A549 (cell line): Measurements from ENCODE around the gene GNG7. TPM values are rescaled to one million over a fixed set of nuclear protein-coding genes. Genes with fewer than 3 reads are reported as not detected.

Source experiments
- ATAC-seq, 2 experiments: fragments of 200-7000 bp in 1 of 2; fragments of >200 bp in 1 of 2; cut with Nextera tagmentation in 1 of 2; cut with Tn5 transposase in 1 of 2; 3 replicates each; pipeline versions ENCODE4 v1.8.0 to v1.9.1; 2018 to 2020; ENCODE audit warnings: mild to moderate bottlenecking in 1 of 2, moderate library complexity in 1 of 2
- CTCF ChIA-PET: fragments of 300-600 bp; sonication (Branson Sonifier 250); formaldehyde crosslinking; extraction: SDS; loops from one replicate; lab custom pipeline; 2021; ENCODE audit warnings: antibody characterized with exemption, inconsistent platforms; lab: Yijun Ruan, JAX
- POLR2A ChIA-PET: fragments of 350-600 bp; formaldehyde crosslinking; extraction: SDS; loops from one replicate; lab custom pipeline; 2021; ENCODE audit warnings: antibody characterized with exemption, inconsistent platforms; lab: Yijun Ruan, JAX
- DNase-seq, 2 experiments: peaks; one replicate each; pipeline versions ENCODE4 v3.0.0 to v3.0.0-alpha.2; 2011 to 2016; ENCODE audit warnings: low read depth in 1 of 2, low spot score in 1 of 2
- FAIRE-seq: peaks from 2 replicates; lab custom pipeline; 2011; peaks lifted over from hg19 to GRCh38; lab: Jason Lieb, UNC
- H3K27ac ChIP-seq, 2 experiments: fragments of >200 bp; sonication (Bioruptor Twin); formaldehyde crosslinking; 3 replicates each; pipeline ENCODE4 v1.5.1; 2016 to 2017
- H3K4me1 ChIP-seq: fragments of >200 bp; sonication (Bioruptor Twin); formaldehyde crosslinking; 3 replicates; pipeline ENCODE4 v1.6.1; 2016
- H3K4me2 ChIP-seq: fragments of >200 bp; sonication (Bioruptor Twin); formaldehyde crosslinking; 3 replicates; pipeline ENCODE4 v1.6.1; 2016
- H3K4me3 ChIP-seq: fragments of >200 bp; sonication (Bioruptor Twin); formaldehyde crosslinking; 3 replicates; pipeline ENCODE4 v1.5.1; 2016
- H3K9me3 ChIP-seq: fragments of >200 bp; sonication (Bioruptor Twin); formaldehyde crosslinking; 3 replicates; pipeline ENCODE4 v1.6.1; 2016
- CEBPB ChIP-seq, 2 experiments: fragments of >200 bp in 1 of 2; sonication (Bioruptor Twin) in 1 of 2; formaldehyde crosslinking in 1 of 2; IDR thresholded peaks; 2 replicates each; pipeline ENCODE4 v1.6.1; 2012 to 2016
- EHF ChIP-seq: fragments of 250-450 bp; sonication (Bioruptor Pico); IDR thresholded peaks from 2 replicates; pipeline ENCODE4 v1.5.0; 2020; ENCODE audit warnings: mild to moderate bottlenecking
- EP300 ChIP-seq, 2 experiments: fragments of >200 bp; sonication (Bioruptor Twin); formaldehyde crosslinking; IDR thresholded peaks; 2 replicates in 1 of 2; 3 replicates in 1 of 2; pipeline ENCODE4 v1.6.1; 2016 to 2017
- FOSL2 ChIP-seq, 2 experiments: fragments of 450-650 bp in 1 of 2; fragments of >200 bp in 1 of 2; sonication (Bioruptor Twin) in 1 of 2; formaldehyde crosslinking; IDR thresholded peaks; 2 replicates each; pipeline versions ENCODE4 v1.5.0 to v1.6.1; 2016 to 2020; ENCODE audit warnings: mild to moderate bottlenecking in 1 of 2, moderate library complexity in 1 of 2
- FOXS1 ChIP-seq: fragments of 250-450 bp; sonication (Bioruptor Pico); IDR thresholded peaks from 2 replicates; pipeline ENCODE4 v1.5.0; 2020; ENCODE audit warnings: mild to moderate bottlenecking, moderate library complexity
- GATA3 ChIP-seq: IDR thresholded peaks from 2 replicates; pipeline ENCODE4 v1.6.1; 2012; ENCODE audit warnings: borderline replicate concordance
- HEYL ChIP-seq: fragments of 250-450 bp; sonication (Bioruptor Pico); IDR thresholded peaks from 2 replicates; pipeline ENCODE4 v1.8.0; 2021; ENCODE audit warnings: mild to moderate bottlenecking, moderate library complexity
- HOXB13 ChIP-seq: fragments of 250-450 bp; sonication (Bioruptor Pico); IDR thresholded peaks from 2 replicates; pipeline ENCODE4 v1.5.0; 2020; ENCODE audit warnings: low read depth, mild to moderate bottlenecking, moderate library complexity
- HOXB5 ChIP-seq: fragments of 250-450 bp; sonication (Bioruptor Pico); IDR thresholded peaks from 2 replicates; pipeline ENCODE4 v1.5.0; 2020; ENCODE audit warnings: mild to moderate bottlenecking, moderate library complexity
- KDM1A ChIP-seq: fragments of 200-600 bp; sonication (generic); IDR thresholded peaks from 2 replicates; pipeline ENCODE4 v1.6.1; 2016; ENCODE audit warnings: low read depth, mild to moderate bottlenecking
- MYC ChIP-seq: IDR thresholded peaks from 2 replicates; pipeline ENCODE4 v1.6.1; 2012; ENCODE audit warnings: mild to moderate bottlenecking, inconsistent platforms, low read length, improper control_type of control experiment, borderline replicate concordance
- NFE2L2 ChIP-seq: fragments of 150-350 bp; conservative IDR thresholded peaks from 2 replicates; pipeline ENCODE4 v1.6.1; 2014; ENCODE audit warnings: low read length
- SREBF2 ChIP-seq: fragments of 450-650 bp; IDR thresholded peaks from 2 replicates; pipeline ENCODE4 v1.6.1; 2014; ENCODE audit warnings: mild to moderate bottlenecking, moderate library complexity
- TFCP2L1 ChIP-seq: fragments of 250-450 bp; sonication (Bioruptor Pico); IDR thresholded peaks from 2 replicates; pipeline ENCODE4 v1.5.0; 2021; ENCODE audit warnings: mild to moderate bottlenecking
- TP53 ChIP-seq: fragments of 250-450 bp; sonication (Bioruptor Pico); IDR thresholded peaks from 2 replicates; pipeline ENCODE4 v1.5.0; 2021; ENCODE audit warnings: mild to moderate bottlenecking, moderate library complexity
- WGBS: methylation state at CpG from one replicate; pipeline ENCODE4 v1.1.6; 2017; ENCODE audit errors: missing lambda C conversion rate; 5-methylcytosine and 5-hydroxymethylcytosine counted together
- polyA plus RNA-seq, 4 experiments: library from polyadenylated mRNA; depleted of rRNA in 3 of 4; stranded (reverse); fragments of >200 nt; fragmentation: RNase III in 1 of 4; extraction: RNeasy Plus Mini Kit Qiagen cat#74134 plus additional on column Dnase treatment in 1 of 4; gene quantifications; 2 replicates in 3 of 4; 3 replicates in 1 of 4; pipeline ENCODE4 v1.2.3, GENCODE V29; 2011 to 2017
- TF ChIP-seq, protein P1 (sequence below): fragments of 150-350 bp; IDR thresholded peaks from 2 replicates; pipeline ENCODE4 v1.6.1; 2014; ENCODE audit warnings: low read depth, mild to moderate bottlenecking, low read length
- TF ChIP-seq, protein P2 (sequence below): fragments of 250-450 bp; sonication (Bioruptor Pico); IDR thresholded peaks from 2 replicates; pipeline ENCODE4 v1.5.0; 2020; ENCODE audit warnings: low read depth, mild to moderate bottlenecking, moderate library complexity
- TF ChIP-seq, protein P3 (sequence below): IDR thresholded peaks from 2 replicates; pipeline ENCODE4 v1.6.1; 2012; ENCODE audit warnings: low read depth, borderline replicate concordance
- TF ChIP-seq, protein P4 (sequence below): IDR thresholded peaks from 2 replicates; pipeline ENCODE4 v1.6.1; 2012
- TF ChIP-seq, protein P5 (sequence below): IDR thresholded peaks from 2 replicates; pipeline ENCODE4 v1.6.1; 2012
- TF ChIP-seq, protein P6 (sequence below): fragments of >200 bp; sonication (Bioruptor Twin); formaldehyde crosslinking; IDR thresholded peaks from 2 replicates; pipeline ENCODE4 v1.6.1; 2016

The GNG7 gene
- polyA plus RNA-seq, 2 of the 4 experiments (the other 2 are of a cell fraction): 0.06 to 0.08 TPM

DNA sequence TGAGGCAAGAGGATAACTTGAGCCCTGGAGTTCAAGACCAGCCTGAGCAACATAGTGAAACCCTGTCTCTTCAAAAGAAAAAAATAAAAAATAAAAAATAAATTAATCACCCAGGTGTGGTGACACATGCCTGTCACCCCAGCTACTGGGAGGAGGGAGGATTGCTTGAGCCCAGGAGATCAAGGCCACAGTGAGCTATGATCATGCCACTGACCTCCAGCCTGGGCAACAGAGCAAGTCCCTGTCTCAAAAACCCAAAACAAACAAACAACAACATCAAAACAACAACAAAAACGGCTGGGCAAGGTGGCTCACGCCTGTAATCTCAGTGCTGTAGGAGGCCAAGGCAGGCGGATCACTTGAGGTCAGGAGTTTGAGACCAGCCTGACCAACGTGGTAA lies 41.6 kb upstream of the GNG7 start:
- no peak overlapping the region for H3K27ac ChIP-seq
- TF ChIP-seq, protein P1, sequence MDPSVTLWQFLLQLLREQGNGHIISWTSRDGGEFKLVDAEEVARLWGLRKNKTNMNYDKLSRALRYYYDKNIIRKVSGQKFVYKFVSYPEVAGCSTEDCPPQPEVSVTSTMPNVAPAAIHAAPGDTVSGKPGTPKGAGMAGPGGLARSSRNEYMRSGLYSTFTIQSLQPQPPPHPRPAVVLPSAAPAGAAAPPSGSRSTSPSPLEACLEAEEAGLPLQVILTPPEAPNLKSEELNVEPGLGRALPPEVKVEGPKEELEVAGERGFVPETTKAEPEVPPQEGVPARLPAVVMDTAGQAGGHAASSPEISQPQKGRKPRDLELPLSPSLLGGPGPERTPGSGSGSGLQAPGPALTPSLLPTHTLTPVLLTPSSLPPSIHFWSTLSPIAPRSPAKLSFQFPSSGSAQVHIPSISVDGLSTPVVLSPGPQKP: no peak
- TF ChIP-seq, protein P2, sequence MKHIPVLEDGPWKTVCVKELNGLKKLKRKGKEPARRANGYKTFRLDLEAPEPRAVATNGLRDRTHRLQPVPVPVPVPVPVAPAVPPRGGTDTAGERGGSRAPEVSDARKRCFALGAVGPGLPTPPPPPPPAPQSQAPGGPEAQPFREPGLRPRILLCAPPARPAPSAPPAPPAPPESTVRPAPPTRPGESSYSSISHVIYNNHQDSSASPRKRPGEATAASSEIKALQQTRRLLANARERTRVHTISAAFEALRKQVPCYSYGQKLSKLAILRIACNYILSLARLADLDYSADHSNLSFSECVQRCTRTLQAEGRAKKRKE (CRISPR knock-in tag): no peak
- TF ChIP-seq MYC (no peak), KDM1A (no peak), NFE2L2 (no peak), HOXB13 (no peak), SREBF2 (no peak), HOXB5 (CRISPR knock-in tag) (no peak)
- TF ChIP-seq, protein P3, sequence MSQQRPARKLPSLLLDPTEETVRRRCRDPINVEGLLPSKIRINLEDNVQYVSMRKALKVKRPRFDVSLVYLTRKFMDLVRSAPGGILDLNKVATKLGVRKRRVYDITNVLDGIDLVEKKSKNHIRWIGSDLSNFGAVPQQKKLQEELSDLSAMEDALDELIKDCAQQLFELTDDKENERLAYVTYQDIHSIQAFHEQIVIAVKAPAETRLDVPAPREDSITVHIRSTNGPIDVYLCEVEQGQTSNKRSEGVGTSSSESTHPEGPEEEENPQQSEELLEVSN: no peak
- 2% methylated on average over 4 of the region's 4 CpGs for WGBS
- H3K4me3 ChIP-seq: no peak overlapping the region
- FAIRE-seq (no peak), ATAC-seq (no peak), DNase-seq (no peak)
- H3K9me3 ChIP-seq: no peaks in the 10 kb centered on the region
- 0 out of 3 replicates have a peak, but pooled peaks cover under 1% of the 10 kb centered on the region for H3K4me1 ChIP-seq
- H3K4me2 ChIP-seq: no peak overlapping the region
- CTCF ChIA-PET: no interaction called here
- POLR2A ChIA-PET: no interaction called here

DNA sequence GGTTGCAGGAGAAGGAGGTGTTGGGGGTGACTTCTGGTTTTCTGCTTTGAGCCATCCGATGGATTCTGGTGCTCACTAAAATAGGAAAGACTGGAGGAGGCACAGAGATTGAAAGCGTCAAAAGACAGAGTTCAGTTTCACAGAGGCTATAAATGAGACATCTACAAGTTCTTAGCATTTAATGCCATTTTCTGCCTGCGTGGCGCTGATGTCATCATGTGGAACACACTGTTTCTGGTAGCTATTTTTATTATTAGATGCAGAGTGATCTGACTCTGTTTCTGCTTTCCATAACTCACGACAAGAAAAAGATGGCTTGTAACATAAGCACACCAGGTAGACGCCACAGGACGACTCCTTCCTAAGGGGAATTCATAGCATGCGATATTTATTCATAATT lies 40.6 kb upstream of the GNG7 start:
- WGBS: 27% methylated on average over 8 of the region's 8 CpGs
- no peak for ATAC-seq
- CTCF ChIA-PET: no interaction called here
- TF ChIP-seq, protein P4, sequence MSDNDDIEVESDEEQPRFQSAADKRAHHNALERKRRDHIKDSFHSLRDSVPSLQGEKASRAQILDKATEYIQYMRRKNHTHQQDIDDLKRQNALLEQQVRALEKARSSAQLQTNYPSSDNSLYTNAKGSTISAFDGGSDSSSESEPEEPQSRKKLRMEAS: no peak
- TF ChIP-seq HOXB13 (no peak), TP53 (no peak), FOXS1 (CRISPR knock-in tag) (no peak), CEBPB (IDR thresholded peaks at IDR 0.05) (no peak), EHF (CRISPR knock-in tag) (no peak), GATA3 (no peak), TFCP2L1 (CRISPR knock-in tag) (no peak), HOXB5 (CRISPR knock-in tag) (no peak), EP300 (IDR thresholded peaks at IDR 0.05) (no peak), HEYL (CRISPR knock-in tag) (no peak), FOSL2 (IDR thresholded peaks at IDR 0.05) (no peak), FOSL2 (CRISPR knock-in tag; IDR thresholded peaks at IDR 0.05) (no peak), KDM1A (no peak), NFE2L2 (no peak)
- TF ChIP-seq, protein P5, sequence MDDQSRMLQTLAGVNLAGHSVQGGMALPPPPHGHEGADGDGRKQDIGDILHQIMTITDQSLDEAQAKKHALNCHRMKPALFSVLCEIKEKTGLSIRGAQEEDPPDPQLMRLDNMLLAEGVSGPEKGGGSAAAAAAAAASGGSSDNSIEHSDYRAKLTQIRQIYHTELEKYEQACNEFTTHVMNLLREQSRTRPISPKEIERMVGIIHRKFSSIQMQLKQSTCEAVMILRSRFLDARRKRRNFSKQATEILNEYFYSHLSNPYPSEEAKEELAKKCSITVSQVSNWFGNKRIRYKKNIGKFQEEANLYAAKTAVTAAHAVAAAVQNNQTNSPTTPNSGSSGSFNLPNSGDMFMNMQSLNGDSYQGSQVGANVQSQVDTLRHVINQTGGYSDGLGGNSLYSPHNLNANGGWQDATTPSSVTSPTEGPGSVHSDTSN: no peak
- TF ChIP-seq, protein P1: no peak
- TF ChIP-seq, protein P3: no peak
- TF ChIP-seq, protein P6, sequence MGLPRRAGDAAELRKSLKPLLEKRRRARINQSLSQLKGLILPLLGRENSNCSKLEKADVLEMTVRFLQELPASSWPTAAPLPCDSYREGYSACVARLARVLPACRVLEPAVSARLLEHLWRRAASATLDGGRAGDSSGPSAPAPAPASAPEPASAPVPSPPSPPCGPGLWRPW: no peak
- DNase-seq: no peak
- no peak for FAIRE-seq
- no peak overlapping the region for H3K27ac ChIP-seq
- H3K4me3 ChIP-seq: no peak overlapping the region
- H3K4me1 ChIP-seq: 0 out of 3 replicates have a peak, but pooled peaks cover 3% of the 10 kb centered on the region
- POLR2A ChIA-PET: no interaction called here
- H3K9me3 ChIP-seq: no peaks in the 10 kb centered on the region
- H3K4me2 ChIP-seq: no peak overlapping the region
